ENCODE data around the gene RNF227.

GRCh38 chr17:7961421-7961820 is 45.3 kb upstream of the RNF227 start:
- TF ChIP-seq SP4 (IDR thresholded peaks at IDR 0.05; ENCODE audit: low read length) (no peak), JUN (IDR thresholded peaks at IDR 0.05; ENCODE audit: low read depth, low read length) (no peak), CTCF (IDR thresholded peaks at IDR 0.05; ENCODE audit: control extremely low read depth in 1 of 3, insufficient read depth in 1 of 3, low read depth in 1 of 3, low read length in 3 of 3) (no peak), CTBP2 (IDR thresholded peaks at IDR 0.05; ENCODE audit: borderline replicate concordance, insufficient read depth, insufficient read length, low read length) (no peak), TCF12 (IDR thresholded peaks at IDR 0.05; ENCODE audit: low read depth, low read length) (no peak), ATF2 (IDR thresholded peaks at IDR 0.05; ENCODE audit: low read length) (no peak), MAFK (IDR thresholded peaks at IDR 0.05; ENCODE audit: low read depth, low read length) (no peak)

Data from H1 (cell line).